ENCODE data around the gene RMND1.
"Not testable (repeated sequence)": the region's sequence is repeated elsewhere in the genome, so short reads cannot be mapped to it uniquely, and the experiment has no call there.

The RMND1 gene, protein sequence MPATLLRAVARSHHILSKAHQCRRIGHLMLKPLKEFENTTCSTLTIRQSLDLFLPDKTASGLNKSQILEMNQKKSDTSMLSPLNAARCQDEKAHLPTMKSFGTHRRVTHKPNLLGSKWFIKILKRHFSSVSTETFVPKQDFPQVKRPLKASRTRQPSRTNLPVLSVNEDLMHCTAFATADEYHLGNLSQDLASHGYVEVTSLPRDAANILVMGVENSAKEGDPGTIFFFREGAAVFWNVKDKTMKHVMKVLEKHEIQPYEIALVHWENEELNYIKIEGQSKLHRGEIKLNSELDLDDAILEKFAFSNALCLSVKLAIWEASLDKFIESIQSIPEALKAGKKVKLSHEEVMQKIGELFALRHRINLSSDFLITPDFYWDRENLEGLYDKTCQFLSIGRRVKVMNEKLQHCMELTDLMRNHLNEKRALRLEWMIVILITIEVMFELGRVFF

DNA sequence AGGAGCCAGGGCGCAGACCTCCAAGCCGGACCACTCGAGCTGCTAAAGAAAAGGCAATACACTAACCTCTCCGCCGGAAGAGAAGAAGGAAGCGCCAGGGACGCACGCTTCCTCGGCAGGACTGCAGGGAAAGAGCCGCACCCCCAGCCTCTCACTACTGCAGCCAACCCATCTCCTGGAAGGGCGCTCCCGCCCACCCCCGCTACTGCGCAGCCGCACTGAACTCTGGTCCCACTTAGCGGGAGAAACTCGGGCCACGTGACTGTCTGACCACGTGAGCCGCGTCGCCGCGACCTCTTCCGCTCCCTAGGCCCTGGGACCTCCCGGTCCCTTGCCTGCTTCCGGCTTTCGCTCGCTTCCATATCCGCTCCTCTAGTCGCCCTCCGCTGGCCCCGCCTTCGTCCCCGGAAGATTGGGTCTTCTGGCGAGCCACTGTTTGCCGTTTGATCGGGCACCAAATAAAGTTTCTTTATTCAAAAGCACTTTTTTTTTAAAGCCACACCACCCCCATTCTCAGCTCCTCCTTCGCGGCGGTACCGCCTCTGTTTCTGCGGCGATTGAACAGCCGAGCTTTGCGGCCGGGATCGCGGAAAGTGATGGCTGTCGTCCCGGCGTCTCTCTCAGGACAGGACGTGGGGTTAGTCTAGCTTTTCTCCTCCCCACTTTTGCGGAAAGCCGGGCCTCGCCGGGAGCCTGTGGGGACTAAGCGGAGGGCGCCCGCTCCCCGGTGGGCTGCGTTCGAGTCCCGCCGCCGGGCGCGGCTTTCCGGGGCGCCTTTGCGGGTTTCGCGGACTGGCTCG lies at the start of gene RMND1:
Gene RMND1, minus strand, starts transcription at position 177 of the 800 bp plus-strand sequence. CDS start 6,315 bp downstream, outside the sequence.
- peak; percentile 99 for DNase-seq

DNA sequence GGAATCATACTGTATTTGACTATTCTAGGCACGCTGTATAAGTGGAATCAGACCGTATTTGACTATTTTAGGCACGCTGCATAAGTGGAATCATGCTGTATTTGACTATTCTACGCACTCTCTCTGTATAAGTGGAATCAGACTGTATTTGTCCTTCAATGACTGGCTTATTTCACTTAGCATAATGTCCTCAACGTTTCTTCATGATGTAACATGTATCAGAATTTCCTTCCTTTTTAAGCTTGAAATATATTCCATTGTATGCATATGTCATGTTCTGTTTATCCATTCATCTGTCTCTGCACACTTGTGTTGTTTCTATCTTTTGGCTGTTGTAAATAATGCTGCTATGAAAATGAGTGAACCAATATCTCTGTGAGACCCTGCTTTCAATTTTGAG lies 47.6 kb upstream of the RMND1 start:
- DNase-seq, result no peak

DNA sequence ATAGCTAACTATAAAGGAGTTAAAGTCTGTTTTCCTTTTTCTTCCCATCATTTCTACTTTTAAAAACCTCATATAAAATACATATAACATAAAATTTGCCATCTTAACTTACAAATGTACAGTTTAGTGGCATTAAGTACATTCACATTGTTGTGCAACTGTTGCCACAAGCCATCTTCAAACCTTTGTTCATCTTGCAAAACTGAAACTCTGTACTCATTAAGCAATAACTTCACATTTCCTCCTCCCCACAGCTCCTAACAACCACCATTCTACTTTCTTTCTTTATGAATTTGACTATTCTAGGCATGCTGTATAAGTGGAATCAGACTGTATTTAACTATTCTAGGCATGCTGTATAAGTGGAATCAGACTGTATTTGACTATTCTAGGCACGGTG lies 46.4 kb upstream of the RMND1 start:
- DNase-seq, result no peak

DNA sequence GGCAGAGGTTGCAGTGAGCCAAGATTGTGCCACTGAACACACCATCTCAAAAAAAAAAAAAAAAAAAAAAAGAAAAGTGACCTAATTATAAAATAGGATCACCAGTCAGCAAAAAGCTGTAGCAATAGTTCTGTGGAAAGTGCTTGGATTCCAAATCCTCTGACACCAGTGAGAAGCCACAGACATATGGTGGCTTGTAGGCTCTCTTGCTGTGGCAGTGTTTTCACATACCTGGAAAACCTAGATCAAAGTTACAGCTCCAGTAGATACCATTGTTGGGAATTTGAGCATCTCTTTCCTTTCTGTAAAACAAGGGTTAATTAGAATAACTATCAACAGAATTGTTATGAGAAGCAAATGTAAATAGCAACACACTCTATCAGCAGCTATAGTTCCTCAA lies 46.0 kb upstream of the RMND1 start:
- DNase-seq, result no peak

DNA sequence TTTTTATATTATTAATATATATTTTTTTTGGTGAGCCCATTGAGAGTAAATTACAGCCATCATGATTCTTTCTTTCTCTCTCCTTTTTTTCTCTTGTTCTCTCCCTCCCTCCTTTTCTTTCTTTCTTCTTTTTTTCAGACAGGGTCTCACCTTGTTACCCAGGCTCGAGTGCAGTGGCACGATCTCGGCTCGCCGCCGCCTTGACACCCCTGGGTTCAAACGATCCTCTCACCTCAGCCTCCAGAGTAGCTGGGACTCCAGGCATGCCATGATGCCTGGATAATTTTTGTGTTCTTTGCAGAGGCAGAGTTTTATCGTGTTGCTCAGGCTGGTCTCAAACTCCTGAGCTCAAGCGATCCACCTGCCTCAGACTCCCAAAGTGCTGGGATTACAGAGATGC lies 43.5 kb upstream of the RMND1 start:
- DNase-seq, result no peak

DNA sequence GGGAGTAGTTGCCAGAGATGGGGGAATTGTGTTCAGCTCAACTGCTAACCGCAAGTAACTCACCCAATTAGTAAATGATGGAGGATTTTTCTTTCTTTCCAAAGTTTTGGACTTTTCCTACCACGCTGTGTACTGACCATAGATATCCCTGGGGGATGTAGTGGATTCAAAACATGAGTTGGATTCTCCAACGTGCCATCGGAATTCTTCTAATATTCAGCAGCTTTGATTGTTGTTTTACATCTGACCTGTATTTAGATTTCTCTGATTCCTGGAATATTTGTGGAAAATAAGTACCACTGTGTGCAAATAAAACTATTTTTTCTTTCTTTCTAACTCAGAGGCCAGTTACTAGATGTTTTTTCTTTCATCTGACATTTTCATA lies 43.0 kb upstream of the RMND1 start:
- no peak for DNase-seq

DNA sequence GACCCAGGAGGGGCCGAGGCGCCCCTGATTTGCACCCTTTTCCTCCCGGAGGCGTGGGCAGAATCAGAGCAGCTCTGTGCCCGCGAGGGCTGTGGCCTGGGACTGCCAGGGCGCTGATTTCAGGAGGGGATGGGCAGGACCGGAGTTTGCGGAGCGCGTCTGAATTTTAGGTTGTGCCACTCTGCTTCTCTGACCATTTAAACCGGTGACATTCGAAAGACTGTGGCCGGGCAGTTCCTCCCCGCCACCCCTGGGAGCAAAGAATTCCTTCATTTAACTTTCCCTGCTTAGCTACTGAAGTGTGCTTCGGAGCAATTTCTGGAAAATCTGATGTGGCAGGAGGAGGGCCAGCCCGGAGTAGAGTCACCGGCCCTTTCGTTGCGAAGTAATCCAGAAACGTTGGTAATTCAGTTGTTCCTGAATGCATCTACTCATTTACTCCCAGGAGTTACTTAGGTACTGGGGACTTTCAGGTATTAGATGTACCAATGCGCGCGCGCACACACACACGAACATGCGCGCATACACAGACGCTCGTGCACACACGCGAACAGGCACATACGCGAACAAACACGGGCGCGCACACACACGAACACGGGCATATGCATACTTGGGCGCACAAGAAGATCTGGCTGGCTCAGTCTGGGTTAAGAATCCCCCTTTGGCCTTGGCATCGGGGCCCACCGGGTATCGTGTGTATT lies 42.5 kb upstream of the RMND1 start:
- peak; percentile 21 for DNase-seq

DNA sequence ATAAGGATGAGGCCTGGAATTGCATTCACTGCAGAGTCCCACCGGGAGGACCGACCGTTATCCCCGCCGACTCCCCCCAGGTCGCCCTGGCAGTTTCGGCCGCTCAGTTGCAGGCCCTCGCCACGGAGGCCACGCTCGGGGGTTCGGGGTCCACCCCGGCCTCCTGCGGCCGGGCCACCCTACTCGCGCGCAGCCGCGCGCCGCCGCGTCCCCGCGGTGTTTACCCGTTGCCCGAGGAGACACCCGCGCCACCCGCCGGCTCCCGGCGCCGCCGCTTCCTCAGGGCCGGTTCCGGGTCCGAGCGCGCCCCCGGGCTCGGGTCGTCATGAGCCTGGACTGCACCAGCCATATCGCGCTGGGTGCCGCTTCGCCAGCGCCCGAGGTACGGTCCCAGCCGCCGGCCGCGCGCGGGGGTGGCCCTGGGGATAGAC lies 41.9 kb upstream of the RMND1 start, which contains the start of gene CCDC170:
Gene CCDC170, plus strand, starts transcription at position 214 of the 431 bp plus-strand sequence. Its CDS starts 112 bp downstream, at position 326.
- DNase-seq, result peak; percentile 6

DNA sequence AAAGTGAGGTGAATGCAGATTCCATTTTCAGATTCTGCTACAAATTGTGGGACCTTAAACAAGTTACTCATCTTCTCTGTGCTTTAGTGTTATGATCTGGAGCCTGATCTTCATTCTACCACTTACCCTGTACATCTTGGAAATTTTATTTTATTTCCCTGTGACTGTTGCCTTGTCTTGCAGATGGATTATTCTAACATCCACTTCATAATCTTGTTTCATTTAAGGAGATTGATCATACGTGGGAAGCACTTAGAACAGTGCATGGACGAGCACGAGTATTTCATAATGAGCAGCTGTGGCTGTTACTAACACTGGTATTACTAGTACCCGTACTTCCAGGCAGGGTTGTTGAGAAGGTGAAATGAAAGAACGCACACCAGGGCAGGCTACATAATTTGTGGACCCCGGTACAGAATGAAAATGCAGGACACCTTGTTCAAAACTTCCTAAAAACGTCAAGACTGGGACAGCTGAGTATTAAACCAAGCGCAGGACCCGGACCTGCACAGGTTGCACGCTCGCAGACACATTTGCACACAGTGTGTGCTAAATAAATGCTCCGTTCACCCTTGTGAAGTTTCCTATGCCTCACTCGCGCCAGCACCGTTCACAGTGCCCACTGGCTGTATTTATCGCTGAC lies 41.4 kb upstream of the RMND1 start:
- no peak for DNase-seq

DNA sequence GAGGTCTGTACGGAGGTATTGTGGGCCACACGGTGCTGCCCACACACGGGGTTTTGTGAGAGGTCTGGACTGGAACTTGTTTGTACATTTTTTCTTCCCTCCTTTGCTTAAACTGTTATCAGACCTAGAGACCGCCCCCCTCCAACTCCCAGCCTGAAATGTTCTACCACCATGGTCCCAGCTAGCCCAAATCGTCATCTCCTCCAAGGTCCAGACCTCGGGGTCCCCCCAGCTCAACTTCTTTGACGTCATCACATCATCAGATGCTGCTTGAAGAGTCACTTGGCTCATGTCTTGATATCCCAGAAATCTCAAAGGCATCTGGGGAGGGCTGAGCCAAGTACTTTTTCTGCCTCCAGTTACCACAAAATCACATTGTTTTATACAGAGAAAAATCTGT lies 39.1 kb upstream of the RMND1 start:
- no peak for DNase-seq

DNA sequence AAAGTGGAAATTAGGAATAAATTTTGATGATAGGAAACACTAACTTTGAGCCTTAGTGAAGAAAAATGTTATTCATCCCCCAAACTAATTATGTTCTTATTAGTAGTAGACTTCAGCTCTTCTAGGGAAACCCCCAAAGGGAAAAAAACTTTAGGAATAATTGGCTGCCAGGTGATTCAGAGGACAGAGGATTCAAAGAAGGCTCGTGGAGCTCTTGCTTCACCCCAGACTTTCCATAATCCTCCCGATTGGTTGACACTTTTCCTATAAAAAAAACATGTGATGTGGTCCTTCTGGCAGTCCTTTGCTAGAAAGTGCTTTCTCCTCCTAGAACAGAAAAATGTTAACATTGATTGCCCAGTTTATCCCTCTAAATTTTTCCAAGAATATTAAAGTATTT lies 36.3 kb upstream of the RMND1 start:
- DNase-seq, result no peak

DNA sequence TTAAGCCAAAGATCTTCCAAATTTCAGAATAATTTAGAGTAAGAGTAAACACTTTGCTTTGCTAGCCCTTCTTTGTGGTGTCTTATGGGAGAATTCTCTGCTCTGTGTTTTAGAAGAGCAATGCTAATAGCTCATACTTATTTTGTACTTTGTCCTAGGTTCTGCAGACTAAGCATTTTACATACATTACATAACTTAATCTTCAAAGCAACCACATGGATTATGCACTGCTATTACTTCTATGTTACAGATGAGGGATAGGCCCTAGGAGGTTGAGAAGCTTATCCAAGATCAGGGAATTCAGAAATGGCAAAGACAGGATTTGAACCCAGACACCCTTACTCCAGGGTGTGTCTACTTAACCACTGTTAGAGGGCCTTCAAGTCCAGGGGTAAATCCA lies 32.1 kb upstream of the RMND1 start:
- no peak for DNase-seq

DNA sequence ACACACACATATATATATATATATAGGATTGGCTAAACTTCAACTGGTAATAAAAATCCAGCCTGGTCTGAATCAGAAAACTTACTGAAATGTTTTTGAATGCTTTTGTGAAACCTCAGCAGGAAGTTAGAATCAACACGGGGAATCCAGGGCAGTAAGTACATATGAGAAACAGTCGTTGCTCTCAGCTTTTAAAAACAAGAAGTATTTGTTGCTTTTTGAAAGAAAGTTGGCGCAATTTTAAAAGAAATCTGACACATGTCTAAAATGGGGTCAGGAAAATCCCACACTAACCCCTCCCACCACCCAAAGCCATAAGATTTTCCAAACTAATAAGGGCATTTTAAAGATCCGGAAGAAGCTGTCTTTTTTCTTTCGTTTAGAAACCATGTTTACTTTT lies 30.4 kb upstream of the RMND1 start:
- no peak for DNase-seq

DNA sequence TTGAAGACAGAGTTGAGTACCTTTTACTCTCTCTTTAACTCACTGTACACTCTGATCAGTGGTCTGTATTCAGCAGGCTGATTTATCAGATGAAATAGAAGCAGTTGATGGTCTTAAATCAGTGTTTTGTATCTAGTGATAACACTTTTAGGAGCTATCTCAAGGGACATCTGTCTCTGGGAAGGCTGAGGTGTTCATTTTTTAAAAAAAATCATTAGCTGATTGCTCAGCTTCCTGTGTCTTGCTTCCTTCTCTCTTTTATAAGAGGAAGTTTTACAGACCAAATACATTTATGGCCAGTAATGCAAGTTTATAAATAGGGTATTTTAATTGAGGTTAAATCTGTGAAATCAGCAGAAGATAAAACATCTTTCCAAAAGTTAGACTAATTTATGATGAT lies 29.9 kb upstream of the RMND1 start:
- no peak for DNase-seq

DNA sequence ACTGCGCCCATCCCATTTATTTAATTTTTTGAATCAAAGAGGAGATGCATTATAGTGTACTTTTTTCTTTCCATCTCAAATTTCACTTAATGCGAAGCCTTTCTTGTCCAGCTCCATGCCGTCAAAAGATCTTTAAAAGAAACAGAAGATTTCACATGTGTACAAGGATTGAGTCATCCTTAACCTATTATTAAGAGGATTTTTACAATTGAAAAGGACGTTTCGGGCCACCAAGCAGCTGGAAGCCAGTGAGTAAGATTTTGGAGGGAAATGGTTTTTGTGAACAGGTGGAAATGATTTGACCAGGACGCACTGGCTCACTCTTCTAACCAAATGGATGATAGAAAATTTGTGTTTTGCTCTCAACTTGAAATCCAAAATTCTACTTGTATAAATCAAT lies 26.7 kb upstream of the RMND1 start:
- no peak for DNase-seq

DNA sequence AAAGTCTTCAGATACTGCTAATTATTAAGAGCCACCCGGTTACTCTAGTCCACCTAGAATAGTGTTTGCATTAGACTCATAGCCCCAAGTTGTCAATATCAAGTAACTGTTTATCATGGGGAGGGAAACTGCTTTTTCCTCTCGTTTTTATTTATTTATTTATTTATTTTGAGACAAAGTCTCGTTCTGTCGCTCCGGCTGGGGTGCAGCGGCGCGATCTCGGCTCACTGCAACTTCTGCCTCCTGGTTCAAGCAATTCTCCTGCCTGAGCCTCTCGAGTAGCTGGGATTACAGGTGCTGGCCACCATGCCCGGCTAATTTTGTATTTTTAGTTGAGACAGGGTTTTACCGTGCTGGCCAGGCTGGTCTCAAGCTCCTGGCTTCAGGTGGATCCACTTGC lies 25.8 kb upstream of the RMND1 start:
- no peak for DNase-seq

DNA sequence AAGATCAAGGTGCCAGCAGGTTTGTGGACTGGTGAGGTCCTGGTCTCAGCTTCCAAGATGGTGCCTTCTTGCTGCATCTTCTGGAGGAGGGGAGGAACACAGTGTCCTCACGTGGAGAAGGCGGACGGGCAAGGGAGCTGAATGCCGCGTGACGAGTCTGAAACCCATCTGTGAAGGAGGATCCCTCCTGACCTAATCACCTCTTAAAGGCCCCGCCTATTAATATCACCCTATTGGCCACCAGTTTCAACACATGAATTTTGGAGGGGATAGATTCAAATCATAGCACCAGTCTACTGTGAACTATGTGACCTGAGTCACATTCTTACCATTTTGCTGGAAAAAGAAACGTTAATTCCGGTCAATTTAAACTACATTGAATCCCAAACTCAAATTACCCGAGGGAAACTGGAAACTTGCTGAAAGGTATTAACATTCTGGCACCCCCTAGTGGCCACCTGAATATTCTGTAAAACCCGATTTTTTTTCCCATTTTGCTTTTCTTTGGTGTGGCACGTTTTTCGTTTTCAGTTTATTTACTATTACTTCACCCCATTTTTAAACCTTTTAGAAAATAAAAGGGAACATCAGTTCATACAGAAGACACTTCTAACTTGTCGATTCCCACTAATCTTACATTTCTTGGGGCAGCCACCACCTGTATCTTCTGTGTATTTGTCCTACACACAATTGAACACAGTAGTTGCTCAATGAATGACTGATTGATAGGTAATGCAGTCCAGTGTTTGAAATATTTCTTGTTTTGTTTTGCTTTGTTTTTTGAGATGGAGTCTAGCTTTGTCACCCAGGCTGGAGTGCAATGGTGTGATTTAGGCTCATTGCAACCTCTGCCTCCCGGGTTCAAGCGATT lies 24.0 kb upstream of the RMND1 start:
- DNase-seq, result peak; percentile 12

DNA sequence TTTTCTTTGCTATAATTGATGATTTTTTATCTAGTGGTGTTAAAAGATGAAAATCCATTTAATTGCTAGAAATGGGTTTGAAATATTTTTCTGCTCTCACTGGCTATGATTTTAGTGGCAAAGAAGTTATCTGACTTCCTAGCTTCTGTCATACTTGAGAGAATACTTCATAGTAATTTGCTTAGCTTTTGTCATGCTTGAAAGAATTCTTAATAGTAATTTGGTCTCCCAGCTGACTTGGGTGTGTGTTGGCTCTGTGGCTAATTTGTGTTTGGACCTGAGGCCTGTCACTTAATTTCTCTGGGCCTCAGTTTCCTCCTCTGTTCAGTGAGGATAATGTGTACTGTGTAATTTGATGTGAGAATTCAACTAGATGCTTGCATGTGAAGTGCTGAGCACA lies 12.8 kb upstream of the RMND1 start:
- no peak for DNase-seq

DNA sequence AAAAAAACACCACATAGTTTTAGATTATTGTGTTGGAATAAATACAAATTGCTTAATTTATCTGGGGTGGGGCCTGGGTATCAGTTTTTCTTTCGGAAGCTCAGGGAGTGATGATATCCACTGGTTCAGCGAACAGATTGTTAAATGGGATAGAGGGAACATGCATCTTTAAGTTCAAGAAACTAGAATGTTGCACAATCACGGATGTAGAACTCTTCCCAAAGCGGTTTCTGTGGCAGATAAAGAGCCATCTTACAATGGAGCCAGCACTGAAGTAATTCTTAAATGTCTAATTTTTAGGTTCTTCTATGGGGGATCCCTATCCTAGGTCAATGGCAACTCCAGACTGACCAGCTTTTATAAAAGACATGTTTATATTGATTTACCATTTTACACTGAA lies 9.7 kb upstream of the RMND1 start:
- no peak for DNase-seq

DNA sequence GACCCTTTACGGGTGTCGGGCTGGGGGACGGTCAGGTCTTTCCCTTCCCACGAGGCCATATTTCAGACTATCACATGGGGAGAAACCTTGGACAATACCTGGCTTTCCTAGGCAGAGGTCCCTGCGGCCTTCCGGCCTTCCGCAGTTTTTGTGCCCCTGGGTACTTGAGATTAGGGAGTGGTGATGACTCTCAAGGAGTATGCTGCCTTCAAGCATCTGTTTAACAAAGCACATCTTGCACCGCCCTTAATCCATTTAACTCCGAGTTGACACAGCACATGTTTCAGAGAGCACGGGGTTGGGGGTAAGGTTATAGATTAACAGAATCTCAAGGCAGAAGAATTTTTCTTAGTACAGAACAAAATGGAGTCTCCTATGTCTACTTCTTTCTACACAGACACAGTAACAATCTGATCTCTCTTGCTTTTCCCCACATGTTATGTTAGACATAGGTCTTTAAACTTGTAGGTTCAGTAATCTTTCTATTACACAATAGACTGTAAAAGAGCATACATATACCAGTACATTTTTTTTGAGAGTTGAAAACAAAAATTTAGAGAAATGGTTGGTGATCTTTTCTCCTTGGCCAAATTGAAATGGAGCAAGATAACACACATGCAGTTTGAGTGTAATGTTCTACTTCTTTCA lies 3.9 kb upstream of the RMND1 start:
- not testable (repeated sequence) for DNase-seq

DNA sequence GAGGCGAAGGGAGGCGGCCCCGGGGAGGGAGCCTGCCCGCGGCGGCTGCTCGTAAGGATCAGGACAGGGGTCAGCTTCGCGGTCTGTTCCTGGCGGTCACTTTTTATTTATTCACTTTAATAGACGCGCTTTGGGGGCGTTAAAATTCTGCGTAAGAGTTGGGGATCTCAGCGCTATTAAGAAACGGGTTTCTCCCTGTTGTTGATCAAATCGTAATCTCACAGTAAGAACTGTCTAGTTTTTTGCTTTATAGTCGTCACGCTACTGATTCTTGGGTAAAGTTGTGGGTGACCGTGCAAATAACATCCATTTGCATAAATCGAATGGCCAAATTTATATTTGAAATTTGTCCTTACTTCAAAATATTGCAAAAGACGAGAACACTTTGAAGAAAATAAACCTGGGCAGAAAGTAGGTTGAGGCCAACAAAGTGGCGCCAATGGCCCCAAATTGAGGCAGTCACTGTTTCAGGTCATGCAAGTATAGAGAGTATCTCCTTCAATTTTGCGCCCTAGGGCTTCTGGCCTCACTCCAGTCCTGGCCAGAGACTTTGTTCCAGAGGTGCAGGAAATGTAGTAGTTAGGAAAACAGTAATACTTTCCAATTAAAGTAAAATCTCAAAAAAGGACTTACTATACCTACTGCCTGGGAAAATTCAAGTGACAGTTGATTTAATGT lies 963 bp upstream of the RMND1 start:
- DNase-seq, result peak; percentile 31

Data from DMS79 treated with DMSO at 0.1 percent for 48 hours (cell line).